ENCODE results near the gene KRT31.
"Not testable (repeated sequence)": the region's sequence is repeated elsewhere in the genome, so short reads cannot be mapped to it uniquely, and the experiment has no call there.

Gene KRT31

GRCh38 chr17:41396996-41397660 is at the start of gene KRT31:
TSS of gene KRT31 (minus strand) at chr17:41397608. CDS start at chr17:41397539, 69 bp downstream.
- DNase-seq (ENCODE audit: low read depth), result no peak

GRCh38 chr17:41446806-41447205 is 49.4 kb upstream of the KRT31 start:
- DNase-seq (ENCODE audit: low read depth), result no peak

GRCh38 chr17:41444640-41445039 is 47.2 kb upstream of the KRT31 start:
- DNase-seq (ENCODE audit: low read depth), result no peak

- DNase-seq (ENCODE audit: low read depth), result no peak
These were observed 46.8 kb upstream of the KRT31 start for GRCh38 chr17:41444186-41444585.

- DNase-seq (ENCODE audit: low read depth), result no peak
These were observed 45.3 kb upstream of the KRT31 start for GRCh38 chr17:41442739-41443138.

GRCh38 chr17:41440531-41441033 is 43.2 kb upstream of the KRT31 start, which contains the start of gene KRT38:
TSS of gene KRT38 (minus strand) at chr17:41440983. CDS start at chr17:41440921, 62 bp downstream.
- no peak for DNase-seq (ENCODE audit: low read depth)

- no peak for DNase-seq (ENCODE audit: low read depth)
These were observed 42.0 kb upstream of the KRT31 start for GRCh38 chr17:41439375-41439774.

GRCh38 chr17:41437769-41438168 is 40.4 kb upstream of the KRT31 start:
- no peak for DNase-seq (ENCODE audit: low read depth)

- DNase-seq (ENCODE audit: low read depth), result no peak
These were observed 39.8 kb upstream of the KRT31 start for GRCh38 chr17:41437254-41437653.

GRCh38 chr17:41434415-41434814 is 37.0 kb upstream of the KRT31 start:
- no peak for DNase-seq (ENCODE audit: low read depth)

GRCh38 chr17:41434005-41434404 is 36.6 kb upstream of the KRT31 start:
- no peak for DNase-seq (ENCODE audit: low read depth)

GRCh38 chr17:41433586-41433985 is 36.2 kb upstream of the KRT31 start:
- DNase-seq (ENCODE audit: low read depth), result no peak

- DNase-seq (ENCODE audit: low read depth), result not testable (repeated sequence)
These were observed 33.0 kb upstream of the KRT31 start for GRCh38 chr17:41430376-41430775.

- no peak for DNase-seq (ENCODE audit: low read depth)
These were observed 32.3 kb upstream of the KRT31 start for GRCh38 chr17:41429667-41430066.

GRCh38 chr17:41428591-41429291 is 31.3 kb upstream of the KRT31 start:
- no peak for DNase-seq (ENCODE audit: low read depth)

GRCh38 chr17:41424111-41424635 is 26.8 kb upstream of the KRT31 start, which contains the start of gene KRT37:
TSS of gene KRT37 (minus strand) at chr17:41424585. CDS start at chr17:41424523, 62 bp downstream.
- DNase-seq (ENCODE audit: low read depth), result no peak

GRCh38 chr17:41422586-41422985 is 25.2 kb upstream of the KRT31 start:
- DNase-seq (ENCODE audit: low read depth), result not testable (repeated sequence)

GRCh38 chr17:41421617-41422016 is 24.2 kb upstream of the KRT31 start:
- DNase-seq (ENCODE audit: low read depth), result no peak

- DNase-seq (ENCODE audit: low read depth), result no peak
These were observed 23.7 kb upstream of the KRT31 start for GRCh38 chr17:41421116-41421515.

GRCh38 chr17:41420134-41420533 is 22.7 kb upstream of the KRT31 start:
- no peak for DNase-seq (ENCODE audit: low read depth)

- DNase-seq (ENCODE audit: low read depth), result no peak
These were observed 22.3 kb upstream of the KRT31 start for GRCh38 chr17:41419716-41420115.

GRCh38 chr17:41418116-41418860 is 20.9 kb upstream of the KRT31 start:
- DNase-seq (ENCODE audit: low read depth), result no peak

Measured in activated T-cell treated with anti-CD3 and anti-CD28 coated beads for 1 hour (primary cell).